NOMO-1 treated with DMSO at 0.1 percent for 48 hours (cell line): Measurements from ENCODE around the gene TLE2.
A peak's percentile ranks its signal among the peaks of the same experiment; 100 is the strongest.

Source experiments
- DNase-seq: peaks from one replicate; lab custom pipeline; 2025; ENCODE audit not compliant: unreplicated experiment; lab: John Stamatoyannopoulos, UW

TLE2 gene

GRCh38 chr19:2962018-2962670 is 66.9 kb downstream of the TLE2 start:
- DNase-seq = peak; percentile 59

DNA sequence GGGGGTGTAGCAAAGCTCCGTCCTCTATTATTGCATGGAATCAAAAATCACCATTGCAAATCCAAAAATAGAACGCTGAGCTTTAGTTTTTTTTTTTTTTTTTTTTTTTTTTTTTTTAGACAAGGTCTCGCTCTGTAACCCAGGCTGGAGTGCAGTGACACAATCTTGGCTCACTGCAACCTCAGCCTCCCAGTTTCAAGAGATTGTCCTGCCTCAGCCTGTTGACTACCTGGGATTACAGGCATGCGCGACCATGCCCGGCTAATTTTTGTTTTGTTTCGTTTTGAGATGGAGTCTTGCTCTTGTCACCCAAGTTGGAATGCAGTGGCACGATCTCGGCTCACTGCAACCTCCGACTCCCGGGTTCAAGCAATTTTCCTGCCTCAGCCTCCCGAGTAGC is 69.0 kb downstream of the TLE2 start:
- no peak for DNase-seq

DNA sequence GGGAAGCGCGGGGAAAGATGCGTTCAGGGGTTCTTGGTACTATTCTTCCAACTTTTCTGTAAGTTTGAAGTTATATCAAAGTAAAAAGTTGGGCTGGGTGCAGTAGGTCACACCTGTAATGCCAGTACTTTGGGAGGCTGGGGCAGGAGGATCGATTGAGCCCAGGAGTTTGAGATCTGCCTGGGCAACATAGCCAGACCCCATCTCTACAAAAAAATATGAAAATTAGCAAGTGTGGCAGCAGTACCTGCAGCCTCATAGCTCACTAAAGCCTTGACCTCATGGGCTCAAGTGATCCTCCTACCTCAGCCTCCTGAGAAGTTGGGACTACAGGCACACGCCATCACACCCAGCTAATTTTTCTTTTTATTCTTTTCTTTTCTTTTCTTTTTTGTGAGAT is 71.9 kb downstream of the TLE2 start:
- no peak for DNase-seq

DNA sequence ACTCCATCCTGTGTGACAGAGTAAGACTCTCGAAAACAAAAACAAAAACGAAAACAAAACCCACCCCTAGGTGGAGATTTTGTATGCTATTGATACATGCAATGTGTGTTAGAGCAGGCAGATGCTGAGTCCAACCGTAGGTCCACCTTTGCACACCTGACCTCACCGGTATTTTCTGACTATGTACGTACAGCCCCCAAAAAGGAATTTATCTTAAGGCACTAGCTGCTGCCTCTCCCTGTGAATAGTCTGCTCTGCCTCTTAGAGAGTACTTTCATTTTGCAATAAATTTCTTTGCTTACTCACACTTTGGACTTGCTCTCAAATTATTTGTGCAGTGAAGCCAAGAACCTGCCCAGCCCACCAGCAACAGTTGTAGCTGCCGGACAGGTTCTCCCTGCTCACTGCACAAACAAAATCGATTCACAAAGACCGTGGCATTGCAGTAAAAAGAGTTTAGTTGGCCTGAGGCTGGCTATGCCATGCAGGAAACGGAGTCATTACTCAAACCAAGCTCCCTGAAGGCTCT is 76.1 kb downstream of the TLE2 start:
- DNase-seq = no peak

GRCh38 chr19:2950286-2951124 is 78.6 kb downstream of the TLE2 start:
- peak; percentile 98 for DNase-seq

- peak; percentile 34 for DNase-seq
Observed at GRCh38 chr19:2949939-2950285, 79.2 kb downstream of the TLE2 start.
